IPS DF 19.7 (cell line): ENCODE measurements around the gene ZNF385D.

Source experiments
- DNase-seq: peaks from one replicate; pipeline ENCODE4 v3.0.0-alpha.2; 2013; ENCODE audit warnings: low read depth, low spot score

ZNF385D gene

GRCh38 chr3:21747966-21748555 lies 2.9 kb downstream of the ZNF385D start:
- DNase-seq: no peak

- no peak for DNase-seq
These were observed 3.6 kb downstream of the ZNF385D start for GRCh38 chr3:21747376-21747775.

- no peak for DNase-seq
These were observed 5.0 kb downstream of the ZNF385D start for GRCh38 chr3:21745966-21746365.

- DNase-seq: no peak
These were observed 6.2 kb downstream of the ZNF385D start for GRCh38 chr3:21744793-21745192.

- no peak for DNase-seq
These were observed 11.9 kb downstream of the ZNF385D start for GRCh38 chr3:21738935-21739702.

- DNase-seq: no peak
These were observed 12.7 kb downstream of the ZNF385D start for GRCh38 chr3:21738283-21738682.

- DNase-seq: no peak
These were observed 16.3 kb downstream of the ZNF385D start for GRCh38 chr3:21734746-21735145.

GRCh38 chr3:21729888-21730459 lies 21.0 kb downstream of the ZNF385D start:
- DNase-seq: no peak

- no peak for DNase-seq
These were observed 21.7 kb downstream of the ZNF385D start for GRCh38 chr3:21729331-21729730.

GRCh38 chr3:21722768-21723167 lies 28.2 kb downstream of the ZNF385D start:
- DNase-seq: no peak

GRCh38 chr3:21722301-21722700 lies 28.7 kb downstream of the ZNF385D start:
- DNase-seq: no peak

GRCh38 chr3:21718943-21719591 lies 31.9 kb downstream of the ZNF385D start:
- DNase-seq: no peak

GRCh38 chr3:21718161-21718765 lies 32.7 kb downstream of the ZNF385D start:
- DNase-seq: no peak

GRCh38 chr3:21715662-21716061 lies 35.3 kb downstream of the ZNF385D start:
- DNase-seq: no peak

GRCh38 chr3:21705769-21706168 lies 45.2 kb downstream of the ZNF385D start:
- no peak for DNase-seq

- no peak for DNase-seq
These were observed 46.2 kb downstream of the ZNF385D start for GRCh38 chr3:21704796-21705195.

GRCh38 chr3:21703291-21703690 lies 47.7 kb downstream of the ZNF385D start:
- DNase-seq: no peak

- no peak for DNase-seq
These were observed 53.3 kb downstream of the ZNF385D start for GRCh38 chr3:21697707-21698106.

- DNase-seq: no peak
These were observed 56.5 kb downstream of the ZNF385D start for GRCh38 chr3:21694506-21694905.

- no peak for DNase-seq
These were observed 60.0 kb downstream of the ZNF385D start for GRCh38 chr3:21691036-21691435.

- DNase-seq: no peak
These were observed 68.8 kb downstream of the ZNF385D start for GRCh38 chr3:21682206-21682605.

- DNase-seq: no peak
These were observed 77.6 kb downstream of the ZNF385D start for GRCh38 chr3:21673393-21673792.
